WTC11 (cell line): Measurements from ENCODE around the gene NEXMIF. TPM values are rescaled to one million over a fixed set of nuclear protein-coding genes. Genes with fewer than 3 reads are reported as not detected.
A peak's percentile ranks its signal among the peaks of the same experiment; 100 is the strongest.

Experiments used
- ATF1 ChIP-seq: sonication (generic); formaldehyde crosslinking; IDR thresholded peaks from 2 replicates; pipeline ENCODE4 v1.8.1; 2023; ENCODE audit warnings: mild to moderate bottlenecking, moderate library complexity, missing genetic modification reagents
- GTF2I ChIP-seq: fragments of 250-450 bp; sonication (Bioruptor Pico); conservative IDR thresholded peaks from 2 replicates; pipeline ENCODE4 v1.4.0; 2021; ENCODE audit warnings: mild to moderate bottlenecking
- HMGA2 ChIP-seq: fragments of 250-450 bp; sonication (Bioruptor Pico); IDR thresholded peaks from 2 replicates; pipeline ENCODE4 v1.4.0; 2021; ENCODE audit warnings: mild to moderate bottlenecking, moderate library complexity
- JAZF1 ChIP-seq: fragments of 250-450 bp; sonication (Bioruptor Pico); IDR thresholded peaks from 2 replicates; pipeline ENCODE4 v1.9.0; 2021; ENCODE audit warnings: moderate library complexity, mild to moderate bottlenecking, inconsistent platforms
- JUN ChIP-seq: sonication (generic); formaldehyde crosslinking; IDR thresholded peaks from 2 replicates; pipeline ENCODE4 v1.8.0; 2023; ENCODE audit warnings: mild to moderate bottlenecking, missing genetic modification reagents
- KAT7 ChIP-seq: sonication (generic); formaldehyde crosslinking; IDR thresholded peaks from 2 replicates; pipeline ENCODE4 v1.8.1; 2023; ENCODE audit warnings: missing genetic modification reagents, mild to moderate bottlenecking, borderline replicate concordance
- NFATC4 ChIP-seq: fragments of 250-450 bp; sonication (Bioruptor Pico); IDR thresholded peaks from 2 replicates; pipeline ENCODE4 v1.9.0; 2021; ENCODE audit warnings: mild to moderate bottlenecking
- NFYB ChIP-seq: sonication (generic); formaldehyde crosslinking; conservative IDR thresholded peaks from 2 replicates; pipeline ENCODE4 v1.8.0; 2022; ENCODE audit warnings: low read depth, missing genetic modification reagents
- SMAD4 ChIP-seq: sonication (generic); formaldehyde crosslinking; IDR thresholded peaks from 2 replicates; pipeline ENCODE4 v1.8.0; 2022; ENCODE audit warnings: mild to moderate bottlenecking, missing genetic modification reagents
- ZNF263 ChIP-seq: sonication (generic); formaldehyde crosslinking; IDR thresholded peaks from 2 replicates; pipeline ENCODE4 v1.8.1; 2022; ENCODE audit warnings: low read depth, mild to moderate bottlenecking, moderate library complexity, missing genetic modification reagents
- ZNF423 ChIP-seq: fragments of 250-450 bp; sonication (Bioruptor Pico); IDR thresholded peaks from 2 replicates; pipeline ENCODE4 v2.1.2; 2022; ENCODE audit warnings: mild to moderate bottlenecking, moderate library complexity
- total RNA-seq: library from RNA; stranded (reverse); gene quantifications from 3 replicates; pipeline ENCODE4 v1.2.3, GENCODE V29; 2021
- TF ChIP-seq, protein P1 (sequence below): sonication (generic); formaldehyde crosslinking; IDR thresholded peaks from 2 replicates; pipeline ENCODE4 v1.8.1; 2022; ENCODE audit warnings: low read depth, missing genetic modification reagents, borderline replicate concordance
- TF ChIP-seq, protein P2 (sequence below): sonication (generic); formaldehyde crosslinking; IDR thresholded peaks from 2 replicates; pipeline ENCODE4 v1.8.1; 2023; ENCODE audit warnings: mild to moderate bottlenecking, missing genetic modification reagents, moderate library complexity
- TF ChIP-seq, protein P3 (sequence below): sonication (generic); formaldehyde crosslinking; IDR thresholded peaks from 2 replicates; pipeline ENCODE4 v1.8.0; 2023; ENCODE audit warnings: missing genetic modification reagents, mild to moderate bottlenecking, borderline replicate concordance
- TF ChIP-seq, protein P4 (sequence below): sonication (generic); formaldehyde crosslinking; IDR thresholded peaks from 2 replicates; pipeline ENCODE4 v1.8.1; 2023; ENCODE audit warnings: mild to moderate bottlenecking, missing genetic modification reagents
- TF ChIP-seq, protein P5 (sequence below): sonication (generic); formaldehyde crosslinking; IDR thresholded peaks from 2 replicates; pipeline ENCODE4 v1.8.0; 2022; ENCODE audit warnings: mild to moderate bottlenecking, missing genetic modification reagents
- TF ChIP-seq, protein P6 (sequence below): sonication (generic); formaldehyde crosslinking; IDR thresholded peaks from 2 replicates; pipeline ENCODE4 v1.8.1; 2022; ENCODE audit warnings: missing genetic modification reagents, borderline replicate concordance
- TF ChIP-seq, protein P7 (sequence below): sonication (generic); formaldehyde crosslinking; IDR thresholded peaks from 2 replicates; pipeline ENCODE4 v1.8.0; 2023; ENCODE audit warnings: missing genetic modification reagents
- TF ChIP-seq, protein P8 (sequence below): sonication (generic); formaldehyde crosslinking; conservative IDR thresholded peaks from 2 replicates; pipeline ENCODE4 v1.8.1; 2022; ENCODE audit warnings: mild to moderate bottlenecking, missing genetic modification reagents
- TF ChIP-seq, protein P9 (sequence below): sonication (generic); formaldehyde crosslinking; IDR thresholded peaks from 2 replicates; pipeline ENCODE4 v1.8.0; 2022; ENCODE audit warnings: missing genetic modification reagents

The NEXMIF gene
- total RNA-seq, 1 experiment from 2014 or later, result 0.94 TPM

DNA sequence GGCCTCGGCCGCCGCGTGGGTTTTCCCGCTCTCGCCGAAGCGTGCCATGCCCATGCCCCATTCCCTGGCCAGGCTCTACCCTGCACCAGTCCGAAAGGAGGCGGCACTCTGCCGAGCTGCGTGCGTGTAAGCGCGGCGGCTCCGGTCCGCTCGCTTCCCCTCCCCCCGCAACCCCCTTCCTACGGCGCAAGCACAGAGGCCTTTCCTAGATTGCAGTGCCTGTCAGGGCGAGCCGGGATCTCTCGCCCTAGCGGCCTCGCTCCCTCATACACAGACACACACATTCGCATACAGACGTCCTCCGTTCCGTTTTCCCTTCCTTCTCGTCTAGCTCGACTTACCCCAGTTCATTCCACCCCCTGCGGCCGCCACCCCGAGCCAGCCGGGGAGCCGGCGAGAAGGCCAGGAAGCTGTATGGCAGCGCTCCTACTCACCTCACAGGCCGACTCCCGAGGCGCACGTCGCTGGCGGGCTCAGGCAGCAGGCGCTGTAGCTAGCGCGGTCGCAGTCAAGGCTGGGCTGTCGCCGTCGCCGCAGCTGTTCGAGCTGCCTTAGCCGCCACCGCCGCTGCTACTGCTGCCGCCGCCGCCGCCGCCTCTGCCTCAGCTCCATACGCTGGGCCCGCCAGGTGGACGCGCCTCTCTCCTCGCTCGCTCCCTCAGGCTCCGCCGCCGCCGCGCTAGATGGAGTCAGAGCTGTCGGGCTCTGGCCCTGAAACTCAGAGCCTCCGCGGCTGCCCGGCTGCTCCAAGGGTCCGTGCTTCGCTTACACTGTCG is 615 bp downstream of the NEXMIF start (continued):
- peak; percentile 82; the same call in 1 of the 2 replicates for TF ChIP-seq ZNF263
- TF ChIP-seq GTF2I, result no peak
- no peak for TF ChIP-seq JAZF1
- TF ChIP-seq, protein P1, sequence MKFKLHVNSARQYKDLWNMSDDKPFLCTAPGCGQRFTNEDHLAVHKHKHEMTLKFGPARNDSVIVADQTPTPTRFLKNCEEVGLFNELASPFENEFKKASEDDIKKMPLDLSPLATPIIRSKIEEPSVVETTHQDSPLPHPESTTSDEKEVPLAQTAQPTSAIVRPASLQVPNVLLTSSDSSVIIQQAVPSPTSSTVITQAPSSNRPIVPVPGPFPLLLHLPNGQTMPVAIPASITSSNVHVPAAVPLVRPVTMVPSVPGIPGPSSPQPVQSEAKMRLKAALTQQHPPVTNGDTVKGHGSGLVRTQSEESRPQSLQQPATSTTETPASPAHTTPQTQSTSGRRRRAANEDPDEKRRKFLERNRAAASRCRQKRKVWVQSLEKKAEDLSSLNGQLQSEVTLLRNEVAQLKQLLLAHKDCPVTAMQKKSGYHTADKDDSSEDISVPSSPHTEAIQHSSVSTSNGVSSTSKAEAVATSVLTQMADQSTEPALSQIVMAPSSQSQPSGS (CRISPR knock-in tag), result peak; percentile 88; the same call in 1 of the 2 replicates
- no peak for TF ChIP-seq NFATC4
- TF ChIP-seq JUN, result peak; percentile 98
- TF ChIP-seq, protein P2, sequence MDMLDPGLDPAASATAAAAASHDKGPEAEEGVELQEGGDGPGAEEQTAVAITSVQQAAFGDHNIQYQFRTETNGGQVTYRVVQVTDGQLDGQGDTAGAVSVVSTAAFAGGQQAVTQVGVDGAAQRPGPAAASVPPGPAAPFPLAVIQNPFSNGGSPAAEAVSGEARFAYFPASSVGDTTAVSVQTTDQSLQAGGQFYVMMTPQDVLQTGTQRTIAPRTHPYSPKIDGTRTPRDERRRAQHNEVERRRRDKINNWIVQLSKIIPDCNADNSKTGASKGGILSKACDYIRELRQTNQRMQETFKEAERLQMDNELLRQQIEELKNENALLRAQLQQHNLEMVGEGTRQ (CRISPR knock-in tag), result no peak
- no peak for TF ChIP-seq HMGA2
- TF ChIP-seq KAT7 (CRISPR knock-in tag), result peak; percentile 85; the same call in 1 of the 2 replicates
- TF ChIP-seq, protein P3, sequence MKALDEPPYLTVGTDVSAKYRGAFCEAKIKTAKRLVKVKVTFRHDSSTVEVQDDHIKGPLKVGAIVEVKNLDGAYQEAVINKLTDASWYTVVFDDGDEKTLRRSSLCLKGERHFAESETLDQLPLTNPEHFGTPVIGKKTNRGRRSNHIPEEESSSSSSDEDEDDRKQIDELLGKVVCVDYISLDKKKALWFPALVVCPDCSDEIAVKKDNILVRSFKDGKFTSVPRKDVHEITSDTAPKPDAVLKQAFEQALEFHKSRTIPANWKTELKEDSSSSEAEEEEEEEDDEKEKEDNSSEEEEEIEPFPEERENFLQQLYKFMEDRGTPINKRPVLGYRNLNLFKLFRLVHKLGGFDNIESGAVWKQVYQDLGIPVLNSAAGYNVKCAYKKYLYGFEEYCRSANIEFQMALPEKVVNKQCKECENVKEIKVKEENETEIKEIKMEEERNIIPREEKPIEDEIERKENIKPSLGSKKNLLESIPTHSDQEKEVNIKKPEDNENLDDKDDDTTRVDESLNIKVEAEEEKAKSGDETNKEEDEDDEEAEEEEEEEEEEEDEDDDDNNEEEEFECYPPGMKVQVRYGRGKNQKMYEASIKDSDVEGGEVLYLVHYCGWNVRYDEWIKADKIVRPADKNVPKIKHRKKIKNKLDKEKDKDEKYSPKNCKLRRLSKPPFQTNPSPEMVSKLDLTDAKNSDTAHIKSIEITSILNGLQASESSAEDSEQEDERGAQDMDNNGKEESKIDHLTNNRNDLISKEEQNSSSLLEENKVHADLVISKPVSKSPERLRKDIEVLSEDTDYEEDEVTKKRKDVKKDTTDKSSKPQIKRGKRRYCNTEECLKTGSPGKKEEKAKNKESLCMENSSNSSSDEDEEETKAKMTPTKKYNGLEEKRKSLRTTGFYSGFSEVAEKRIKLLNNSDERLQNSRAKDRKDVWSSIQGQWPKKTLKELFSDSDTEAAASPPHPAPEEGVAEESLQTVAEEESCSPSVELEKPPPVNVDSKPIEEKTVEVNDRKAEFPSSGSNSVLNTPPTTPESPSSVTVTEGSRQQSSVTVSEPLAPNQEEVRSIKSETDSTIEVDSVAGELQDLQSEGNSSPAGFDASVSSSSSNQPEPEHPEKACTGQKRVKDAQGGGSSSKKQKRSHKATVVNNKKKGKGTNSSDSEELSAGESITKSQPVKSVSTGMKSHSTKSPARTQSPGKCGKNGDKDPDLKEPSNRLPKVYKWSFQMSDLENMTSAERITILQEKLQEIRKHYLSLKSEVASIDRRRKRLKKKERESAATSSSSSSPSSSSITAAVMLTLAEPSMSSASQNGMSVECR (CRISPR knock-in tag), result no peak; the same call in 1 of the 2 replicates
- no peak for TF ChIP-seq ZNF423 (CRISPR knock-in tag)
- TF ChIP-seq, protein P4, sequence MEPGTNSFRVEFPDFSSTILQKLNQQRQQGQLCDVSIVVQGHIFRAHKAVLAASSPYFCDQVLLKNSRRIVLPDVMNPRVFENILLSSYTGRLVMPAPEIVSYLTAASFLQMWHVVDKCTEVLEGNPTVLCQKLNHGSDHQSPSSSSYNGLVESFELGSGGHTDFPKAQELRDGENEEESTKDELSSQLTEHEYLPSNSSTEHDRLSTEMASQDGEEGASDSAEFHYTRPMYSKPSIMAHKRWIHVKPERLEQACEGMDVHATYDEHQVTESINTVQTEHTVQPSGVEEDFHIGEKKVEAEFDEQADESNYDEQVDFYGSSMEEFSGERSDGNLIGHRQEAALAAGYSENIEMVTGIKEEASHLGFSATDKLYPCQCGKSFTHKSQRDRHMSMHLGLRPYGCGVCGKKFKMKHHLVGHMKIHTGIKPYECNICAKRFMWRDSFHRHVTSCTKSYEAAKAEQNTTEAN (CRISPR knock-in tag), result peak; percentile 51
- TF ChIP-seq SMAD4 (CRISPR knock-in tag), result peak; percentile 96
- TF ChIP-seq, protein P5, sequence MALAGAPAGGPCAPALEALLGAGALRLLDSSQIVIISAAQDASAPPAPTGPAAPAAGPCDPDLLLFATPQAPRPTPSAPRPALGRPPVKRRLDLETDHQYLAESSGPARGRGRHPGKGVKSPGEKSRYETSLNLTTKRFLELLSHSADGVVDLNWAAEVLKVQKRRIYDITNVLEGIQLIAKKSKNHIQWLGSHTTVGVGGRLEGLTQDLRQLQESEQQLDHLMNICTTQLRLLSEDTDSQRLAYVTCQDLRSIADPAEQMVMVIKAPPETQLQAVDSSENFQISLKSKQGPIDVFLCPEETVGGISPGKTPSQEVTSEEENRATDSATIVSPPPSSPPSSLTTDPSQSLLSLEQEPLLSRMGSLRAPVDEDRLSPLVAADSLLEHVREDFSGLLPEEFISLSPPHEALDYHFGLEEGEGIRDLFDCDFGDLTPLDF (CRISPR knock-in tag), result no peak; the same call in none of the 2 replicates
- TF ChIP-seq, protein P6, sequence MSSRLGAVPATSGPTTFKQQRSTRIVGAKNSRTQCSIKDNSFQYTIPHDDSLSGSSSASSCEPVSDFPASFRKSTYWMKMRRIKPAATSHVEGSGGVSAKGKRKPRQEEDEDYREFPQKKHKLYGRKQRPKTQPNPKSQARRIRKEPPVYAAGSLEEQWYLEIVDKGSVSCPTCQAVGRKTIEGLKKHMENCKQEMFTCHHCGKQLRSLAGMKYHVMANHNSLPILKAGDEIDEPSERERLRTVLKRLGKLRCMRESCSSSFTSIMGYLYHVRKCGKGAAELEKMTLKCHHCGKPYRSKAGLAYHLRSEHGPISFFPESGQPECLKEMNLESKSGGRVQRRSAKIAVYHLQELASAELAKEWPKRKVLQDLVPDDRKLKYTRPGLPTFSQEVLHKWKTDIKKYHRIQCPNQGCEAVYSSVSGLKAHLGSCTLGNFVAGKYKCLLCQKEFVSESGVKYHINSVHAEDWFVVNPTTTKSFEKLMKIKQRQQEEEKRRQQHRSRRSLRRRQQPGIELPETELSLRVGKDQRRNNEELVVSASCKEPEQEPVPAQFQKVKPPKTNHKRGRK (CRISPR knock-in tag), result peak; percentile 65; the same call in 1 of the 2 replicates
- TF ChIP-seq, protein P7, sequence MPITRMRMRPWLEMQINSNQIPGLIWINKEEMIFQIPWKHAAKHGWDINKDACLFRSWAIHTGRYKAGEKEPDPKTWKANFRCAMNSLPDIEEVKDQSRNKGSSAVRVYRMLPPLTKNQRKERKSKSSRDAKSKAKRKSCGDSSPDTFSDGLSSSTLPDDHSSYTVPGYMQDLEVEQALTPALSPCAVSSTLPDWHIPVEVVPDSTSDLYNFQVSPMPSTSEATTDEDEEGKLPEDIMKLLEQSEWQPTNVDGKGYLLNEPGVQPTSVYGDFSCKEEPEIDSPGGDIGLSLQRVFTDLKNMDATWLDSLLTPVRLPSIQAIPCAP (CRISPR knock-in tag), result peak; percentile 94; the same call in 1 of the 2 replicates
- TF ChIP-seq, protein P8, sequence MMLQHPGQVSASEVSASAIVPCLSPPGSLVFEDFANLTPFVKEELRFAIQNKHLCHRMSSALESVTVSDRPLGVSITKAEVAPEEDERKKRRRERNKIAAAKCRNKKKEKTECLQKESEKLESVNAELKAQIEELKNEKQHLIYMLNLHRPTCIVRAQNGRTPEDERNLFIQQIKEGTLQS (CRISPR knock-in tag), result peak; percentile 91
- TF ChIP-seq, protein P9, sequence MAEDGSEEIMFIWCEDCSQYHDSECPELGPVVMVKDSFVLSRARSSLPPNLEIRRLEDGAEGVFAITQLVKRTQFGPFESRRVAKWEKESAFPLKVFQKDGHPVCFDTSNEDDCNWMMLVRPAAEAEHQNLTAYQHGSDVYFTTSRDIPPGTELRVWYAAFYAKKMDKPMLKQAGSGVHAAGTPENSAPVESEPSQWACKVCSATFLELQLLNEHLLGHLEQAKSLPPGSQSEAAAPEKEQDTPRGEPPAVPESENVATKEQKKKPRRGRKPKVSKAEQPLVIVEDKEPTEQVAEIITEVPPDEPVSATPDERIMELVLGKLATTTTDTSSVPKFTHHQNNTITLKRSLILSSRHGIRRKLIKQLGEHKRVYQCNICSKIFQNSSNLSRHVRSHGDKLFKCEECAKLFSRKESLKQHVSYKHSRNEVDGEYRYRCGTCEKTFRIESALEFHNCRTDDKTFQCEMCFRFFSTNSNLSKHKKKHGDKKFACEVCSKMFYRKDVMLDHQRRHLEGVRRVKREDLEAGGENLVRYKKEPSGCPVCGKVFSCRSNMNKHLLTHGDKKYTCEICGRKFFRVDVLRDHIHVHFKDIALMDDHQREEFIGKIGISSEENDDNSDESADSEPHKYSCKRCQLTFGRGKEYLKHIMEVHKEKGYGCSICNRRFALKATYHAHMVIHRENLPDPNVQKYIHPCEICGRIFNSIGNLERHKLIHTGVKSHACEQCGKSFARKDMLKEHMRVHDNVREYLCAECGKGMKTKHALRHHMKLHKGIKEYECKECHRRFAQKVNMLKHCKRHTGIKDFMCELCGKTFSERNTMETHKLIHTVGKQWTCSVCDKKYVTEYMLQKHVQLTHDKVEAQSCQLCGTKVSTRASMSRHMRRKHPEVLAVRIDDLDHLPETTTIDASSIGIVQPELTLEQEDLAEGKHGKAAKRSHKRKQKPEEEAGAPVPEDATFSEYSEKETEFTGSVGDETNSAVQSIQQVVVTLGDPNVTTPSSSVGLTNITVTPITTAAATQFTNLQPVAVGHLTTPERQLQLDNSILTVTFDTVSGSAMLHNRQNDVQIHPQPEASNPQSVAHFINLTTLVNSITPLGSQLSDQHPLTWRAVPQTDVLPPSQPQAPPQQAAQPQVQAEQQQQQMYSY (CRISPR knock-in tag), result no peak; the same call in 1 of the 2 replicates
- peak; percentile 49 for TF ChIP-seq NFYB (CRISPR knock-in tag)
- no peak for TF ChIP-seq ATF1 (CRISPR knock-in tag)
